HepG2 (cell line): ENCODE measurements around the gene FAF1. TPM values are rescaled to one million over a fixed set of nuclear protein-coding genes. Genes with fewer than 3 reads are reported as not detected.
A peak's percentile ranks its signal among the peaks of the same experiment; 100 is the strongest.

Experiments
- AHR ChIP-seq: IDR thresholded peaks from 2 replicates; pipeline ENCODE4 v1.6.1; 2018; ENCODE audit warnings: missing genetic modification reagents, missing compliant biosample characterization
- ATAD3A ChIP-seq: sonication (generic); formaldehyde crosslinking; IDR thresholded peaks from 2 replicates; pipeline ENCODE4 v1.4.0; 2020; ENCODE audit warnings: missing genetic modification reagents
- CENPT ChIP-seq: sonication (generic); formaldehyde crosslinking; IDR thresholded peaks from 2 replicates; pipeline ENCODE4 v1.8.0; 2022; ENCODE audit warnings: low read depth, mild to moderate bottlenecking, moderate library complexity, missing genetic modification reagents
- DNMT3B ChIP-seq: conservative IDR thresholded peaks from 2 replicates; pipeline ENCODE4 v1.6.1; 2016; ENCODE audit warnings: missing biosample characterization, control low read depth
- EHMT2 ChIP-seq: fragments of 200-600 bp; sonication (generic); IDR thresholded peaks from 2 replicates; pipeline ENCODE4 v1.7.0; 2017; ENCODE audit warnings: antibody characterized with exemption, low read depth, low read length, borderline replicate concordance
- FOXA3 ChIP-seq: IDR thresholded peaks from 2 replicates; pipeline ENCODE4 v1.6.1; 2016; ENCODE audit warnings: missing genetic modification reagents, missing compliant biosample characterization
- JUND ChIP-seq: sonication (generic); formaldehyde crosslinking; IDR thresholded peaks from 2 replicates; pipeline ENCODE4 v1.8.0; 2022; ENCODE audit warnings: mild to moderate bottlenecking, missing genetic modification reagents
- MLLT10 ChIP-seq: sonication (generic); formaldehyde crosslinking; IDR thresholded peaks from 2 replicates; pipeline ENCODE4 v1.4.0; 2020; ENCODE audit warnings: missing genetic modification reagents
- NFE2L2 ChIP-seq: fragments of 150-350 bp; IDR thresholded peaks from 2 replicates; pipeline ENCODE4 v1.6.1; 2014; ENCODE audit warnings: low read length
- NRL ChIP-seq: sonication (generic); formaldehyde crosslinking; IDR thresholded peaks from 2 replicates; pipeline ENCODE4 v1.5.0; 2020; ENCODE audit warnings: missing genetic modification reagents, mild to moderate bottlenecking, moderate library complexity, borderline replicate concordance
- RFXANK ChIP-seq: IDR thresholded peaks from 2 replicates; pipeline ENCODE4 v1.6.1; 2016
- RFXAP ChIP-seq: sonication (generic); formaldehyde crosslinking; IDR thresholded peaks from 2 replicates; pipeline ENCODE4 v1.4.0; 2020; ENCODE audit warnings: missing genetic modification reagents, borderline replicate concordance
- RORA ChIP-seq: sonication (generic); formaldehyde crosslinking; IDR thresholded peaks from 2 replicates; pipeline ENCODE4 v1.5.0; 2020; ENCODE audit warnings: mild to moderate bottlenecking, missing genetic modification reagents, moderate library complexity
- SP140L ChIP-seq: sonication (generic); formaldehyde crosslinking; IDR thresholded peaks from 2 replicates; pipeline ENCODE4 v1.4.0; 2020; ENCODE audit warnings: missing genetic modification reagents, borderline replicate concordance
- UBTF ChIP-seq: sonication (generic); formaldehyde crosslinking; IDR thresholded peaks from 2 replicates; pipeline ENCODE4 v1.4.0; 2020; ENCODE audit warnings: mild to moderate bottlenecking, missing genetic modification reagents
- YEATS4 ChIP-seq: sonication (generic); formaldehyde crosslinking; IDR thresholded peaks from 2 replicates; pipeline ENCODE4 v1.4.0; 2020; ENCODE audit warnings: missing genetic modification reagents, borderline replicate concordance
- ZNF101 ChIP-seq: sonication (generic); formaldehyde crosslinking; IDR thresholded peaks from 2 replicates; pipeline ENCODE4 v1.4.0; 2020; ENCODE audit warnings: mild to moderate bottlenecking, low read depth, missing genetic modification reagents, borderline replicate concordance
- ZNF441 ChIP-seq: sonication (generic); formaldehyde crosslinking; IDR thresholded peaks from 2 replicates; pipeline ENCODE4 v1.7.0; 2021; ENCODE audit warnings: missing genetic modification reagents, borderline replicate concordance
- ZNF543 ChIP-seq: sonication (generic); formaldehyde crosslinking; IDR thresholded peaks from 2 replicates; pipeline ENCODE4 v1.4.0; 2020; ENCODE audit warnings: mild to moderate bottlenecking, missing genetic modification reagents
- ZNF574 ChIP-seq: sonication (generic); formaldehyde crosslinking; IDR thresholded peaks from 2 replicates; pipeline ENCODE4 v1.4.0; 2020; ENCODE audit warnings: missing genetic modification reagents
- ZNF589 ChIP-seq: sonication (generic); formaldehyde crosslinking; conservative IDR thresholded peaks from 2 replicates; pipeline ENCODE4 v1.8.0; 2022; ENCODE audit warnings: mild to moderate bottlenecking, moderate library complexity, missing genetic modification reagents
- ZNF605 ChIP-seq: sonication (generic); formaldehyde crosslinking; IDR thresholded peaks from 2 replicates; pipeline ENCODE4 v1.8.0; 2022; ENCODE audit warnings: mild to moderate bottlenecking, missing genetic modification reagents
- ZNF704 ChIP-seq: sonication (generic); formaldehyde crosslinking; IDR thresholded peaks from 2 replicates; pipeline ENCODE4 v1.8.1; 2023; ENCODE audit warnings: mild to moderate bottlenecking, inconsistent platforms, moderate library complexity, missing genetic modification reagents, borderline replicate concordance
- ZNF776 ChIP-seq: sonication (generic); formaldehyde crosslinking; IDR thresholded peaks from 2 replicates; pipeline ENCODE4 v1.4.0; 2020; ENCODE audit warnings: mild to moderate bottlenecking, missing genetic modification reagents
- ZSCAN9 ChIP-seq: IDR thresholded peaks from 2 replicates; pipeline ENCODE4 v1.6.1; 2016; ENCODE audit warnings: borderline replicate concordance
- polyA plus RNA-seq, 8 experiments: library from polyadenylated mRNA; depleted of rRNA in 3 of 8; stranded (reverse) in 7 of 8; unstranded in 1 of 8; fragments of >200 nt; fragmentation: Illumina TruSeq in 4 of 8; extraction: Trizol in 4 of 8; gene quantifications; 2 replicates each; pipeline versions ENCODE4 v1.2.1 to v1.2.3, GENCODE V29; 2011 to 2016; ENCODE audit warnings: low read depth in 4 of 8, missing spikeins in 1 of 8, mixed read lengths in 1 of 8; ENCODE audit not compliant: insufficient read depth in 1 of 8
- total RNA-seq, 5 experiments: library from RNA; depleted of rRNA; stranded (reverse); fragments of >200 nt; fragmentation: Illumina TruSeq; extraction: Trizol; gene quantifications; 2 replicates each; pipeline ENCODE4 v1.2.3, GENCODE V29; 2016; ENCODE audit warnings: low read depth in 1 of 5

Gene FAF1
- total and polyA plus RNA-seq, 2 of the 13 experiments (the other 11 are each of a cell fraction or from before 2014, with no cell fraction given), result 19.4 to 63.3 TPM

GRCh38 chr1:50977575-50978143 lies 17.6 kb upstream of the FAF1 start (continued):
- TF ChIP-seq RORA (no peak), ZSCAN9 (CRISPR knock-in tag) (no peak), NRL (CRISPR knock-in tag) (no peak), ATAD3A (CRISPR knock-in tag) (no peak), EHMT2 (no peak), ZNF589 (peak; percentile 54; the same call in 1 of the 2 replicates), ZNF441 (CRISPR knock-in tag) (0 out of 2 replicates have a peak, but pooled peaks have one; percentile 27), ZNF605 (CRISPR knock-in tag) (0 out of 2 replicates have a peak, but pooled peaks have one; percentile 26), ZNF776 (peak; percentile 18; the same call in 1 of the 2 replicates), NFE2L2 (no peak), ZNF574 (peak; percentile 55; the same call in 1 of the 2 replicates), FOXA3 (CRISPR knock-in tag) (no peak), MLLT10 (CRISPR knock-in tag) (no peak), ZNF101 (CRISPR knock-in tag) (no peak), SP140L (CRISPR knock-in tag) (no peak), CENPT (no peak), ZNF543 (CRISPR knock-in tag) (no peak), AHR (CRISPR knock-in tag) (no peak; the same call in 1 of the 2 replicates), RFXAP (CRISPR knock-in tag) (0 out of 2 replicates have a peak, but pooled peaks have one; percentile 29), RFXANK (CRISPR knock-in tag) (no peak), ZNF704 (CRISPR knock-in tag) (no peak), YEATS4 (CRISPR knock-in tag) (peak; percentile 46; the same call in 1 of the 2 replicates), UBTF (CRISPR knock-in tag) (peak; percentile 85; the same call in 1 of the 2 replicates), DNMT3B (CRISPR knock-in tag) (no peak), JUND (CRISPR knock-in tag) (0 out of 2 replicates have a peak, but pooled peaks have one; percentile 21)
